HG03442 (cell line): ENCODE measurements around the gene TMEM170A.

Source experiments
- ATAC-seq: cut with Tn5 transposase; IDR thresholded peaks from one replicate; pipeline ENCODE4 v1.9.1; 2021; ENCODE audit warnings: mild to moderate bottlenecking, moderate library complexity; ENCODE audit not compliant: unreplicated experiment

The TMEM170A gene

DNA sequence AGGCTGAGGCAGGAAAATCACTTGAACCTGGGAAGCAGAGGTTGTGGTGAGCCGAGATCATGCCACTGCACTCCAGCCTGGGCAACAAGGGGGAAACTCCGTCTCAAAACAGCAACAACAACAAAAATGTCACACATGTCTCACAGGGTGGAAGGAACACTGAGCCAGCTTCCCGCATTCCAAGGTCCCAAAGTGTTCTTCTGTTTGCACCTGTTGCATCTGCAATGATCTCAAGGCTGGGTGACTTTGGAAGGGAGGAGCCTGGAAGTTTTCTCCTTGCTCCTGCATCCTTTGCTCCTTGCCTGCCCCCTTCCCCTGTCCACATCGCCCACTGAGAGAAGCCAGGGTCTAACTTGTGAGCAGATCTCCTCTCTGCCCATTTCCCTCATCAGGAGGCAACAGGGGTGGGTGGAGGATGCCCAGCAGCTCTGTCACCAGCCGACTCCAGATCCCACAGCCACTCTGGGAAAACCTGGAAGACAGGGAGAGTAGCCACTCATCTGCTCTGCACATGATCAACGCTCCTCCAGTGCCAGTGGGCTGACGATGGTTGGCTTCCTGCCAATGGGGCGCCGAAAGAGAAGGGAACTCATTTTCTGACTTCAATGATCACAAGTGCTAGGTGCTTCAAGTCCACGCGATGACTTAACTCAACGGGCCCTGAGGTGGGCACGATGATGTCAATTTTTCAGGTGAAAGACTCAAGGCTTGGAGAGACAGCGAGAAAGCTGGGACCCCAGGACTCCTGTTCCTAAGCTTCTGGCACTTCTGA is 18.1 kb upstream of the TMEM170A start:
- no peak for ATAC-seq

DNA sequence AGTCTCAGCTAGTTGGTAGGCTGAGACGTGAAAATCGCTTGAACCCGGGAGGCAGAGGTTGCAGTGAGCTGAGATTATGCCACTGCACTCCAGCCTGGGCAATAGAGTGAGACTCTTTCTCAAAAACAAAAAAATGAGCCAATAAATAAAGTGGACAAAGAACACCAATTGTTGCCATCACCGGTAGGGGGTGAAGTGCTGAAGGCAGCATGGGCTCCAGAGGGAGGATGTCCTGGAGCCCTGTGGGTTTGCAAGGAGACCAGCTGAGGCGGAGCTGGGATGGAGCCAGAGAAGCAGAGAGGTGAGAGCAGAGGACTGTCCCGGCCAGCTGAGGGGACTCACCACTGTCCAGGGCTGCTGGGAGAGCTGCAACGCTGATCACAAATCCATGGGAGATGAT is 17.0 kb upstream of the TMEM170A start:
- no peak for ATAC-seq

DNA sequence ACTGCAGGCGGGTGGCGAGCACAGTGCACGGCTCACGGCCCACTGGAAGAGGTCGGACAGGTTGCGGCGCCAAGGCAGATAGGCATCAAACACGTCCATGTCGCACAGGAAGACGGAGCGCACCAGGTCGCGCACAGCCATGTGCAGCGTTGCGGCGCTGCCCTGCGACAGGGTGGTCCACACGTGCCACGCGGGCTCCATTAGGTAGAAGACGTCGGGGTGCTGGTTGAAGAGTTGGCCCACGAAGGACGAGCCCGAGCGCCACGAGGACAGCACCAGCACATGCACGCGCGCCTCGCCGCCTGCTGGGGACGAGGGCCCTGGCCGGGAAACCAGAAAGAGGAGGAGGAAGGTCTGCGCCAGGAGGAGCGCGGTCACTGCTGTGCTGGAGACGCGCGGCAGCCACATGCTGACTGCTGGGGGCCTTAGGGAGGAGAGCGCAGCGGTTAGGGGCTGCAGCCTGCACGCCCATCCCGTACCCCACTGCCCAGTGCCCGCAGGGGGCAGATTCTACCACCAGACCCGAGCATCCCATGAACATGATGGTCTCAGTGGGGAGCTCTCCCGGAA is 15.0 kb upstream of the TMEM170A start:
- no peak for ATAC-seq

DNA sequence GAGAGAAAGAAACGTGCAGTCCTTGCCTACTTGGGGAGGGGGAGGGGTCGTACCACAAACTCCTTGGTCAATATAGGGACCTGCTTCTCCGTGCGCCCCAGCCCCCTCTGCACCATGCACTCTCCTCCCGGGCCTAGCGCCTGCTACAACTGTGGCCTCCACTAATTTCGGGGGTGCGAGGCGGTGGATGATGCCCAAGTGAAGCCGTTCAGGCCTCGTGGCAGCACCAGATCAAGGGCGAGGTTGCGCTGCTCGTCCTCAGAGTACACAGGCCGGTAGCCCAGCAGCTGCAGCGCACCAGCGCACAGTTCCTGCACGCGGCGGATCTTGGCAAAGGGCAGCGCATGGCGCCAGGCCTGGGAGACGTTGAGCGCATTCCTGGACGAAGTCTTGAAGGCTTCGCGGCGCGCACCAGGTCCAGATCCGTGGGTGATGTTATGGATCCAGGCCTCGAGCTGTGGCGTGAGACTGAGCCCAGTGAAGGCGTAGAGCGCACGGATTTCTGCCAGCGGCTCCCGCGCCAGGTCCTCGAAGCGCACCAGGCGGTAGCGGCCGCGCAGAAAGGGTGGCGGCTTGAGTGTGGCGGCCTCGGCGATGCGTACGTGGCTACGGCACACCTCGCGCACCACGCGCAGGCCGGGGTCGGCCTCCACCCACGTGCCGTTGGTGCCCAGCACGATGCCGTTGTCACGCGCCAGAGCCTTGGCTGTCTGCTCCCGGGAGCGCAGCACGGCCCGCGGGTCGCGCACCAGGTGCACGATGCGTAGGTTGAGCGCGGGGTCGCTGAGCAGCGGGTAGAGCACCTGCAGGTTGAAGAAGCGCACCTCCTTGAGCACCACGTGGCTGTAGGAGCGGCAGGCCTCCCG is 14.2 kb upstream of the TMEM170A start:
- no peak for ATAC-seq

DNA sequence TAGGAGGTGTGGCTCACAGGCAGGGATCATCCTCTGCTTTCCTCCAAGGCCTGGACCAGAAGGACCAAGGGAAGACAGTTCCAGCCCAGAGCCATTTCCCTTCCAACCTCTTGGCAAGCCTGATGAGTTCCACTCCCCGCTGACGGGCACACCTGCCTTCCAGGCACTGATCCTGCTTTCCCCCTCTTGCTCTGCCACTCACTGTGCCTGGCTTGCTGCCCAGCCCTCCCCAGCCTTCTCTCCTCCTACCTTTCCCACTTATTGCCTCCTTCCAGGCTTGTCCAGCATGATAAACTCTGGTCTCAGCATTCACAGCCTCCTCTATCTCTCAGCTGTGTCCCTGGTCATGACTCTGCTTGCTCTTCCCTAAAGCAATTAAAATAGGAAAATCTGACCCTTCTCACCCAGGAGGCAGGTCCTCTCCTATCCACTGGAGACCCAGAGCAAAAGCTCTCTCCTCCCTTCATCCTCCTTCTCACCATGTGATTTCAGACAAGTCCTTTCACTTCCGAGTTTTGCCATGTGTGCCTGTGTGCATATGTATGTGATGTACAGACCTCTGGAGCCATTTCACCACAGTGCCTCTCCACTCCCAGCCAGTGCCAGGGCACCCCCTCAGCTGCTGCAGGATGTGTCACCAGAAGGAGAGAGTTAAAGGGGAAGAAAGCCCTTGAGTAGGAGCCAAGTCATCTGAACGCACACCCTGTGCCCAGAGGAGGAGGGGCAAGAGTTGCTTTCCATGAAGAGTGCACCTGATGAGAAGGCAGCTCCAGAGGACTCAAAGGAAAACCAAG is 13.4 kb upstream of the TMEM170A start:
- peak; percentile 57 for ATAC-seq

DNA sequence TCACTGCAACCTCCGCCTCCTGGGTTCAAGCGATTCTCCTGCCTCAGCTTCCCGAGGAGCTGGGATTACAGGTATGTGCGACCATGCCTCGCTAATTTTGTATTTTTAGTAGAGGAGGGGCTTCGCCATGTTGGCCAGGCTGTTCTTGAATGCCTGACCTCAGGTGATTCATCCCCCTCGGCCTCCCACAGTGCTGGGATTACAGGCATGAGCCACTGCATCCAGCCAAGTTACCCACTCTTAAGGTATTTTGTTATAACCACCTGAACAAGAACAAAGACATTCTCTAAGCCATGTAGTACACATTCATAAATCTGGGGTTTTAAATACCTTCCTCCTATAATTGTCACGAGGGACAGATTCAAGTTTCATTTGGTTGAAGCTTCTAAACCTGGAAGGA is 12.3 kb upstream of the TMEM170A start:
- no peak for ATAC-seq

DNA sequence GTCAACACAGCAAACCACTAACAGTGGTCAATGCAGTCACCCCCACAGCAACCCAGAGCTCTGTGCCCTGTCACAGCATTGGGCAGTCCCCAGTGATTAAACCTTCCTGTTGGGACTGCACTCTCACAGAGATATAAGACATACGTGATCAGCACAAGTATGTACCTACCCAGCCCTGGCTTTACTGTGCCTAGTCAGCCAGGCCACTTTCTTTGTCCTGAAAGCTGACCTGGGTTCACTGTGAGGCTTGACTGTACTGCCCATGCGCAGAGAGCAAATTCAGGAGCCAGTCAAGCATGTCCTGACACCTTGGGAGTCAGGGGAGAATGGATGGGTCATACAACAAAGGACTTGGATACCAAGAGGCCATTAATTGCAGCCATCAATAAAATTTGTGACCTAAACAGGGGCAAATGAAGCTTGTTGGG is 10.9 kb upstream of the TMEM170A start:
- no peak for ATAC-seq

DNA sequence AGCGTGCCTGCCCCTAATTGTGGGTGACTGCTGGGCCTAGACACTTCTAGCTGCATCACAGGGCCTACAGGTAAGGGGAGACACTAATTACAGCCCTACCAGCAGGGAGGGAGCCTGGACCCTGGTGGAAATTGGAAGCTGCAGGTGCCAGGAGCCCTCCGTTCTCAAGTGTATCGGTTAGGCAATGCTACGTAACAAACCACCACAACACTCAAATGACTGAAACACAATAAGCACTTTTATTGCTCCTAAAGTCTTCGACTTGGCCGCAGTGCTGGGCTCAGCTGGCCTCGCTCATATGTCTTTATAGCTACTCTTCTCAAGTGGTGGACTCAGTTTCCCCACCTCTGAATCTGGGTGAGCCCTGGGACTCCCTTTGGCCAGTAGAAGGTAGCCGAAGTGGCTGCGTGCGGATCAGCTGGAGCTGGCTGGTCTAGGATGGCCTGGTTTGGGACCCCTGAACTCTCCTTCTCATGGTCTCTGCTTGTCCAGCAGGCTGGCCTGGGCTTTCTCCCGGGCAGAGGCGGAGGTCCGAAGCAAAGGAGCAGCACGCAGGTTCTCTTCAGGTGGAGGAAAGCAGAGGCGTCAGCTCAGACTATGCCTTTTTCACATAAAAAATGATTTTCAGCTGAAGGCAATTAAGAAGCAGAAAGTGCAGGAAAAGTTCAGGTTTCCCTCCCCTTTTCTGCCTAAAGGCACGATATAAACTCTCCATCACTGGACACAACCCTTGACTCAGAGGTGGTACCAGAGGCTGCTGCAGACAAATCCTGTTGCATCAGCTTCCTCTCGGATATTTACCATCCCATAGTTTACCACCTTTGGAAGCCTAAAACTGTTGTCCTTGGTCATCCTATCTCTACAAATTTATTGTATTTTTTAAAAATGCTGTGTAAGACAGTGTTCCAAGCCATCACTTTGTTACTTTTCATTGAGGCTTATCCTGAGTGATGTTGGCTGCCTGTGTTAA is 8.7 kb upstream of the TMEM170A start:
- no peak for ATAC-seq

DNA sequence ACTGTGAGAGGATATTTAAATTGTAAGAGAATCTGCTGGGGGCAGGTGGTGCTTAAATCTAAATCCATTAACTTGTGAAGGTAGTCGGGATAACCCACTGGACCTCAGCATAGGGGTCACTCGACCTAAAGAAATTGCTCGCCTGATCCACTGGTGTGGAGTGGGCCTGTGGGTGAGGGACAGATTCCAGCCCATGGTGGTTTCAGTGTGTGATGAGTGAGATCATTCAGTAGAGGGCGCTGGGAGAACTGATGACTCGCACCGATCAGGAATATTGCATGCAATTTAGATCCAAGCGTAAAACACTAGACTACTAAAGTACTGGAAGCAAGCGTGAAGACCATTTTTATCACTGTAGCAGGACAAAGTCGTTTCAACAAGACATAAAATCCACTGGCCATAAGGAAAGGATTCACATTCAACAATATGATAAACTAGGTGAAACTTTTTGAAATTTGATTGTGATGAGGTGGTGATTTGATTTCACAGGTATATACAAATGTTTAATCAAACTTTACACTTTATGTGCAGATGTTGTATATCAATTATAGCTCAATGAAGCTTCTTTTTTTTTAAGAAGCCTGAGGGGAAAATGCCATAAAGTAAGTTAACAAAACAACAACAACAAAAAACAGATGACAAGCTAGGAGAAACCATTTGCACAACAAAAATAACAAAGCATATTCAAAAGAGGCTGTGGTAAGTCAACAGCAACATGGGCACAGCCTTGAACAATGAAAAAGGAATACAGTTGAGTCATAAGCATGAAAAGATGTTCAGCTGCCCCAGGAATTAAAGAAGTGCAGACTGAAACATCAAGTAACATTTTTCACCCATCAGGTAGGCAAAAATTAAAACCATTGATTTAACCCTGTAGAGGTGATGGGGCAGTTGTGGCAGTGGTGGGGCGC is 7.5 kb upstream of the TMEM170A start:
- peak; percentile 77 for ATAC-seq

DNA sequence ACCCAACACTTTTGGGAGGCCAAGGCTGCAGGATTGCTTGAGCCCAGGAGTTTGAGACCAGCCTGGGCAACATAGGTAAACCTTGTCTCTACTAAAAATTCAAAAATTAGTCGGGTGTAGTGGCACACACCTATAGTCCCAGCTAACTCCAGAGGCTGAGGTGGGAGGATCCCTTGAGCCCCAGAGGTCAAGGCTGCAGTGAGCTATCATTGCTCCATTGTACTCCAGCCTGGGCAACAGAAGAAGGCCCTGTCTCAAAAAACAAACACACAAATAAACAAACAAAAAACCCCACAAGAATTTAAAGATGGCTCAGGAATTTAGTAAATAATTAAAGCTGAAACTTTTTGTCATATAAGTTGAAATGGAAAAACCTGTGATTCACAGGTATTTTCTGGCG is 2.3 kb upstream of the TMEM170A start:
- ATAC-seq: no peak

DNA sequence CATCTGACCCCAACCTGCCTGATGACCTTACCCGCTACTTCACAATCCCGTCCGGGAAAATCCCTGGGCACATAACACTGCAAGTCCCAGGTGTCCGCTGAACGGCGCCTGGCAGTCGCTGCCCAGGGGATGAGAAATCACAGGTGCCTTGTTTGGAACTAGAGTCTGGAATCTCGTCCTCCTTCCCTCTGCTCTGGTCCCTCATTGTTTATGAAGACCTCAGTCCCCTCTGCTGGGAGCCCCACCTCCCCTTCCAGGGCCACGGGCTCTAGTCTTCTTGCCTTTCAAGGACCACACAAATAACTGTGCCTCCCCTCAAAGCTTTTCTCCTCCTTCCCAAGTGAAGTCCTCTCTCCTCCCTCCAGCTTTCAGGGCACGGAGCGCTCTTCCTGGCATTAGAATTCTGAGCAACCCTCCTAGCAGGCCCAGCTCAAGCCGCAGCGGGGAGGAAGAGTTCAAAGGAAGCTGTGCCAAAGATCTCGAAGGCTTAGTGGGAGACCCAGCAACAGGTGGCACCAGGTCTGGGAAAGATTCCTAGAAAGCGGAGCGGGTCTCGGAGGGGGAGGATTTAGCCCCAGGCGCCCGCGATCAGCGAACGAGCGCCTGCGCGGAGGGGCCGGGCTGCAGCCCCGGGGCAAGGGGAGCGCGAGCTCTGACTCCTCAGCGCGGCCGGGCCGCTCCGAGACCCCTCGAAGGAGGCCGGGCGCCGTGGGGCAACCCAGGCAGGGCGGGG is 934 bp downstream of the TMEM170A start:
- ATAC-seq: peak; percentile 4

DNA sequence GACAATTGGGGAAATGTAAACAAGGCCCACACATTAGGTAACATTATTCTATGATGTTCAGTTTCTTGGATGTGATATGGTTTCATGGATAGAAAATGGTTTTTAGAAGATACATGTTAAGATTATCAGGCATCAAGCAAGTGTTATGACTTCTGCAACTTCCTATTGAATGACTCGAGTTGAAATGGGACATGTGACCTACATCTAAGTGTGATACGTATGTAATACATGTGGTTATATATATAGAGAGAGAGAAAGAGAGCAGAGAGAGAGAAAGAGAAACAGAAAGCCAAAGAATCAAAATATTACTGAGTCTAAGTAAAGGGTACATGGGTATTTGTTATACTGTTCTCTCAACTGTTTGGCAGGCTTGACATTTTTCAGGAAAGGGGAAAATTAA is 1.7 kb downstream of the TMEM170A start:
- ATAC-seq: peak; percentile 21

DNA sequence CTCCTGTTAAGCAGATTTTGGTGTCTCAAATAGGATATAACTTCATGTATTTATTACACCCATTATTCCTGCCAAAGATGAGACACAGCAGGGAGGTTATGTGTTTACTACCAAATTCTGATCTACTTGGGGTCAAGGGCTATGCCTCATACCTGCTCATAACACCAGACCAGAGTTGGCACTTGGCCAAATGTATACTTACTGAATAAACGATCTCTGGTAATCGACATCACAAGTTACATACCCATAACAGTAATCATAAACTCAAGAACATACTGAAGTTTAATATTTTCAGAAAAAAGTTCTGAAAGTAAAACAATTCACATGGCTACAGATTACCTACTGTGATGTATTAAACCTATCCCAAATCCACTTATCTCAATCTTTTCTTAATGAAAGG is 2.9 kb downstream of the TMEM170A start:
- ATAC-seq: no peak

DNA sequence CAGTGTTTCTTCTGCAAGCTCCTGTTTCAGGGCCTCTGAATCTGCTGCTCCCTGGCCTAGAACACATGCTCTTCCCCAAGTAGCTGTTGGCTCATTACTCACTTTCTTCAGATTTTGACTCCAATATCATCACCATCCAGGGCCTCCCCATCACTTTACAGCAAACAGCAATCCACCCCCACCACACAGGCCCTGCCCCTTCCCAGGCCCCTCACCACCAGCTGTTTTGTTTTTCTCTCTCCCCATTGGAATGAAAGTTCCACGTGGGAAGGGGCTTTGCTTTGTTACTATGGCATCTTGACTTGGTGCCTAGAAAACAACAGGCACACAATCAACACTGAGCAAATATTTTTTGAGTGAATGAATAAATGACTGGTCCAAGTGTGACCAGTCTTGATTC is 4.0 kb downstream of the TMEM170A start:
- no peak for ATAC-seq

DNA sequence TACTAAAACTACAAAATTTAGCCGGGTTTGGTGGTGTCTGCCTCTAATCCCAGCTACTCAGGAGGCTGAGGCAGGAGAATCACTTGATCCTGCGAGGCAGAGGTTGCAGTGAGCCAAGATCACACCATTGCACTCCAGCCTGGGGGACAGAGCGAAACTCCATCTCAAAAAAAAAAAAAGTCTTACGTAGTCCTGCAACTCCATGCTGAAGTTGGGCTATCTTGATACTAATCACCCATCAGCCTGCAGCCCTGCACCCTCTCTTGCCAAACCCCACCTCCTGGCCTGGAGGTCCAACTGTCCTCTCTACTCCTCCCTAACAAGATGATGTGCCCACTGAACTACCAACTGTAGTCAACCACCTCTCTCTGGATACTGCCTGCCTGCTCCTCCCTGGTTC is 4.8 kb downstream of the TMEM170A start:
- no peak for ATAC-seq

DNA sequence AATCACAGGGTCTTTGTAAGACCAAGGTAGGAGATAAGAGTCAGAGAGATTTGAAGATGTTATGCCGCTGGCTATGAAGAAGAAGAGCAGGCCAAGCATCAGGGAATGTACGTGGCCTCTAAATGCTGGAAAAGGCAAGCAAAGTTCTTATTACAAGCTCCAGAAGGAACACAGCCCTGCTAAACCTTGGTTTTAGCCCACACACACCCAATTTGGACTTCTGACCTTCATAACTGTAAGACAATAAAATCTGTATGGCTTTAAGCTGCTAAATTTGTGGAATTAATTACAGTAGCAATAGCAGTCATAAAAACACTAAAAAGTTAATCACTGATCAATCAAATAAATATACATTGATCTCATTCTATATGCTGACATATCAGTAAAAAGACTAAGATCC is 6.0 kb downstream of the TMEM170A start:
- no peak for ATAC-seq

DNA sequence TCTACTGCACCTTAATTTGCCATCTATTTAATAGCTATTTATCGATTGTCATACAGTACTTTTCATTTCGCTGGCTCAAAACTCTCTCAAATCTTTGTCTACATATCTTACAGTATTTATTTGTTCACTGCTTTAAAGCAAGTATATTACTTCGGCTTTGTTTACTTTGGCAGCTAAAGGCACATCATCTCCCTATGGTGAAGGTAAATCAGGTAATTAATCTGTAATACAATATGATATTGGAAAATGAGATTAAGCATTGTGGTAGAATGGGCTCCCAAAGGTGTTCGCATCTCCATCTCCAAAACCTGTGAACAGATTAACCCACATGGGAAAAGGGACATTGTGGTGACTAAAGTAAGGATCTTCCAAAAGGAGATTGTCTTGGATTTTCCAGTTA is 6.5 kb downstream of the TMEM170A start:
- ATAC-seq: no peak

DNA sequence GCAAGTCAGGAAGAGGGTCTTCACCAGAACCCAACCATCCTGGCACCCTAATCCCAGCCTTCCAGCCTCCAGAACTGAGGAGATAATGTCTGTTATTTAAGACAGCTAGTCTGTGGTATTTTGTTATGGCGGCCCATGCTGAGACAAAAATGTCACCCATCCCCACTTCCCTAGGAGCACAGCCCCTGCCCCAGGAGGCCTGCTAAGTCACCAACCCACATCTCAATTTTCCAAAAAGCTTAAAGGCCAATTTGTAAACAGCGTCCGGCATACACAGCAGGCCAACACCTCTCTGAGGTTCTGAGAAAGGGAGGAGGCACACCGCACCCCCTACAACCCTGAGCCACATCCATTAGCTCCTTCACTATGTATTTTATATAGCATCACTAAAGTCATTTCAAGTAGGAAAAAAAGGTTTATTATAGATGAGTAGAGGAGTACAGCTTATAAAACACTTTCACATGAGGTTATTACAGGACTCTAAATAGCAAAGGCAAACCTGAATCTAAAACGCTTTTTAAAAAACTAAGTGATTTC is 6.9 kb downstream of the TMEM170A start:
- ATAC-seq: no peak
